HG02981 (cell line): ENCODE data around the gene RAE1.

Experiments used
- ATAC-seq: cut with Tn5 transposase; IDR thresholded peaks from one replicate; pipeline ENCODE4 v1.9.1; 2021; ENCODE audit warnings: mild to moderate bottlenecking, moderate library complexity; ENCODE audit not compliant: unreplicated experiment

RAE1 gene

DNA sequence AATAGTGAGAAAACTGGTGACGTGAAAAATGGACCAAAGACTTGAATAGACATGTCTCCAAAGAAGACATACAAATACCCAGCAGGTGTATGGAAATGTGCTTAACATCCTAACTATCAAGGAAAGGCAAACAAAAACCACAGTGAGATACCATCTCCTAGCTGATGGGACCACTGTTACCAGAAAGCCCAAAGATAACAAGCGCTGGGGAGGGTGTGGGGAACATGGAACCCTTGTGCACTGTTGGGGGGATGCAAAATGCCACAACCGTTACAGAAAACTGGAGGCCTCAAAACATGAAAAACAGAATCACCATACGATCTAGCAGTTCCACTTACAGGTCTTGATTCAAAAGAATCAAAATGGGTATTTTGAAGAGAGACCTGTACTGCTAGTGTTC is 20.3 kb downstream of the RAE1 start:
- ATAC-seq: no peak

DNA sequence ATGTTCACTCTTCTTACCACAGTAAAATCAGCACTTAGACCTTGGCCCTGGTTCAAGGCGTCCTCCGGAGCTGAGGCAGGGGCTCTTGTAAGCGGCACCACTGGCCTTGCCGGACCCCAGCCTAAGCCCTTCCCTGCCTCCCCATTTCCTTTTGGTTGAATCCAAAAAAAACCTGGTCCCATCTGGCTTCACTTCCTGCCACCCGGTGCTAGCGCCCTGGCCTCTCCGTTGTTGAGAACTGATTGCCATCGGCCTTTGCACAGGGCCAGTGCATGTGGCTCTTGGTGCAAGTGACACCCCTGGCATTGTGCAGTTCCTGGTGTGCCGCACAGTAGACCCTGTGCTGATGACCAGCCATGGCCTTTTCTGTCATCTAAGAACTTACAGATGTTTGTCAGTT is 21.1 kb downstream of the RAE1 start:
- no peak for ATAC-seq

DNA sequence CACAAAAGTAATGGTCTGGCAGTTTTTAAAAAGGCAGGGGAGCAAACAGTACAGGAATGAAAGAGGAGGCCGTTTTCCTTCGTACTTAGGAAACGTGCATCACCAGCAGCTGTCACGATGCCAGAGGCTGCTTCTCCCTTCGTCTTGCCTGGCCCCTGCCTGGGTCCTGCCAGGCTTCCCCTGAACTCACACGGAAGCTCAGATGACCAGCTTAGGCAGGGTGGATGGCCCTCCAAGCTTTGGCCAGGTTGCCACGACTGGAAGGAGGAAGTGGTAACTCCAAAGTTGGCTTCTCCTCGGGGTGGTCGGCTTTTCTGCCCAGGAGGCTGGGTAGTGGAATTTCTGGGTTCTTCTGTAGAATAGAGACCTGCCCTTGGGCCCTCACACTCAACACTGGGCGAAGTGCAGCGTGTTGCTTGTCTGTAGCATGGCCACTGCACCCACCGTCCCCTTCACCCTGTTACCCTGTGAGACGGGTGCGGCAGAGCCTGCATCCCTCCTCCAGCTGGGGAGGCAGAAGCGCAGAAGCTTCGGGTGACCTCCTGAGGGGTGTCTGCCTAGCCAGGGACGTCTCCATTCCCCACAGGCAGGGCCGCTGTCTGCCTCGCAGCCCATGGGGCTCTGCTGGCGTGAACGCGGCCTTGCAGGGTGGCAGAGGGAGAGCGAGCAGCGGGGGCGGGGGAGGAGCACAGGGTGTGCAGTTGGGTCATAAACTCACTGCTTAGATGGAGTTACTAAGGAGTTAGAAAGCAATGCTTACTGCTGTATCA is 21.7 kb downstream of the RAE1 start:
- ATAC-seq: no peak

DNA sequence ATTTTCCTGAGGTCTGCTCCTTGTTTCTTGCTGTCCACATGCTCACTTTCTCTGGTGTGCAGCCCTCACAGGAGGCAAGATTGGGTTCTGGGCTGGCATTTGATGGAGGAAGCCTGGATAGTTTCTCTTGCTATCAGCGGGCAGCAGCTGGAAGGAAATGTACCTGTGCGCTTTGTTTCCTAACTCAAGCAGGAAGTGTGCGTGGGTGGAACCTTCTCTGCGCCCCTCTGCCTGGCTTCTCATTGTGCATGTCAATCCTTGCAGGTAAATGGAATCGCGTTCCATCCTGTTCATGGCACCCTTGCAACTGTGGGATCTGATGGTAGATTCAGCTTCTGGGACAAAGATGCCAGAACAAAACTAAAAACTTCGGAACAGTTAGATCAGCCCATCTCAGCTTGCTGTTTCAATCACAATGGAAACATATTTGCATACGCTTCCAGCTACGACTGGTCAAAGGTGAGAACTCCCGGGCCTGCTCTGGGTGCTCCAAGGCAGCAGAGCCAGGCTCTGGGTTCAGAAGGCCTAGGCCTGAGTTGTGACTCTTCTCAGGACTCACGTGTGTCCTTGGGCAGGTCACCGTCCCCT is 23.4 kb downstream of the RAE1 start:
- no peak for ATAC-seq

DNA sequence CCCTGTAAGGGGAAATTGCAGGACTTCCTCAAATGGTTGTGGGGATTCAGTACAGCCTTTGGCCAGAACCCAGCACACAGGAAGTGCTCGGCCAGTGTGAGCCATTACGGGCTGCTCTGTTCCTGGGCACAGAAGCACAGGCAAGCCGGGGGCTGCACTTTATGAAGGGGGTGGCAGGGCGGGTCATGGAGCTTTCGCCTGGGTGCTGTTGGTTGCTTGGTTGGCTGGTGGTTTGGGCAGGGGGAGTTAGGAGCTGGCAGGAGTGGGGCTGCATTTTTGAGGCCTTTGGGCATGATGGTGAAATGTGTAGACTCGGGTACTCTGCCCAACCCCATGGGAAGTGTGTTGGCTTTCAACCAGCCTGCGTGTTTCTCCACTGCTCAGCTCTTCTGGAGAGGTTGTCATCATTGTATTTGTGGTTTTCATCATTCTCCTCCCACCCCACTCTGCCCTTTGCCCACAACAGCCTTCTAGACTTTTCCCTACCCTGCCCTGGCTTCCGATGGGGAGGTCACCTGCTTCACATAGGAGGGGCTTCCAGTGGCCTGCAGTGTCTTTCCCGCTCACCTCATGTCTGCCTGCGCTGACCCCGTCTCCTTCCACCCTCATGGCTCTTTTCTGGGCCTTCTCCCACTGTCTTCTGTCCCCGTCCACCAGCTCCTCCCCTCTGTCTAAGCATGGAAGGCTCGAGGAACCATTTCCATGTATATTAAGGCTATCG is 24.0 kb downstream of the RAE1 start:
- no peak for ATAC-seq

DNA sequence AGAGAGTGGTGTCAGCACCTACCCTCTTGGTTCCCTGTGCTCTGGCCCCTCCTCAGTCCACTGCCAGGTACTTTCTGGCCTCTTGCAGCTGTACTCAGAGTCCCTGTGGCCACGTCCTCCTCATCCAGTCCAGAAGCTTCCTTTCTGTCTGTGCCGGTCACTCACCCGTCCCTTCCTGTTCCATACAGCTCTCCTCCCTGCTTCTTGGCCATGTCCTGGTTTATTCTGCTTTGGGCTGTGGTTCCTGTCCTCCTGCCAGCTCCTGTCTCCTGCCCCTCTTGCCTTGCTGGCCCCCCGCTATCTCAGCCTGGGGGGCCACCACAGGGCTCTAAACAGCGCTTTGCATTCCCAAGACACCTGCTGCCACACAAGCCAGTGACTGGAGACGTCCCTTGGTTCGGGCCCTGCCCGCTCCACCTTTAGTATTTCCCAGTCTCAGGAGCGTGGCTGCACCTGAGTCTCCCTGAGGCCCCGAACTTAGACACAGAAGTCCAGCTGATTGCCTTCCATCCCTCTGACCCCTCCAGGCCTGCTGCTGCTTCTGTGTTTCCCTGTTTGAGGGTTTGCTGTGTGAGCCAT is 24.7 kb downstream of the RAE1 start:
- no peak for ATAC-seq

DNA sequence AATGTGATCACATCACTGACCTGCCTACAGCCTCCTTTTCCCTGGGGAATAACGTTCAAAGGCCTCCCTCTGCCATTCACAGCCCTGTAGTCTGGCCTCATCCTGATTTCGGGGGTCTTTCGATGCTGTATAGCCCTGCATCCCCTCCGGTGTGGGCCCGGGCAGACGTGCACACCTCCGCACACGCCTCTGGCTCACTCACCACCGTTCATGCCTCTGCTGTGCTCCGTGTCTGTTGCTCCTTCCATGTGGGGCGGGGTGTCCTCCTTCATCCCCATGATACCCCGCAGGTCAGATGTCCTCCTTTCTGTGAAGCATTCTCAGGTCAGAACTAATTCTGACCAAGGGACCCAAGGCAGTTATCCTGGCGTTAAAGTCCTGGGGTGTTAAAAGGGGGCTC is 26.3 kb downstream of the RAE1 start:
- no peak for ATAC-seq

DNA sequence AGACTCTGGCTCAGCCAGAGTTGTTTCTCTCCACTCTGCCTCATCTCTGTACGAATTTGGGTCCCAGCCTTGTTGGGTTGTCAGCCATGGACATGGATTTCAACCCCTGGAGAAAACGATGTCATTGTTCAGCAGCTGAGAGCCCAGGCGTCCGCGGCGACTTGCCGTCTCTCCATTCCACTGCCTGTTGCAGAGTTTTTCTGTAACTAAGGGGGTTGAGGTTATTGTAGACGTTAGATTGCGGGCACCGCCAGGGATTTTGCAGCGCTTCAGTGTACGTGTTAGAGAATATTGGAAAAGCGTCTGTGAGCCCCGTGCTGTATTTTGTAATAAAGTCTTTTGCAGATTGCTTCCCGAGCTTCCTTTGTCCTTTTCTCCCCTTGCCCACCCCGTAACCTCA is 27.1 kb downstream of the RAE1 start:
- ATAC-seq: no peak

DNA sequence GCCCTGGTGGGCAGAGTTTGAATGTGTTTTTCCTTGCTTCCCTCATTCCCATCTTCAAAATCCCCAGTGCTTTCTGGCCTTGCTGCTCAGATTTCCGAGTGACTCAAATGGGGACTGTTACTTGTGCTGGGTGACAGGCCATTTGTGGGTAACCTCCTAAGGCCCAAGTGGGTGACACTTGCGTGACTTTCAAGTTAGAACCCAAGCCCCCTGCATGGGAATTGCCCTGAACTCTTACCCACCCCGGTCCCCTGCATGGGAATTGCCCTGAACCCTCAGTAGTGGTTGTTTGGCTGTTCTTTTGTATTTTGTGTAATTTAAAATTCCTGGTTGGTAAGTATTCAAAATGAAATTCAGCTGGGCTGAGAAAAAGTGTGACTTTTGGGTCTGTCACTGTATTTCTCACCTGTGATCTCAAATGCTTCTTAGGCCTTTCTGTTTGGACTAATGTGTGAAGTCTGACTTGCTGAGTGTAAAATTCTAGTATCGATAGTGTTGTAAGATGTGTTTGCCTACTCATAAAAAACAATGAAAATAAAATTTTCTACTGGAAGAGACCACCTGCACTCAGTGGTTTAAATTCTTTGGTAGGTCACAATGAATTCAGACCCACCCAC is 27.7 kb downstream of the RAE1 start:
- no peak for ATAC-seq

DNA sequence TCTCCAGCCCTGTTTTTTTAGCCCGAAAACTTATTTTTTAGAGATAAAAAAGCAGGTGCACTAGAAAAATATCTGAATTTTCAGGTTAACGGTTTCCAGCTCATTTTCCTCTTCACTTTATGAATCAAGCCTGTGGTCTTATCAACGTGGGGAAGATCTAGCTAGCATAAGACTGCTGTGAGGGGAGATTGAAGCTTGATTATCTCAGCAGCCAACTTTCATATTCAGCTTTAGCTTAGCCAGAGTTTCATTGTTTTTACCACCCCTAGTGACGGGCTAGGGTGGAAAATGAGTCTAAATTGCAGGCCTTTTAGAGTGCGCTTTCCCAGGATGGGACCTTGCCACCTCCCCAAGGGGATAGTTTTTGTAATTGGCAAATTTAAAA is 28.2 kb downstream of the RAE1 start:
- no peak for ATAC-seq

DNA sequence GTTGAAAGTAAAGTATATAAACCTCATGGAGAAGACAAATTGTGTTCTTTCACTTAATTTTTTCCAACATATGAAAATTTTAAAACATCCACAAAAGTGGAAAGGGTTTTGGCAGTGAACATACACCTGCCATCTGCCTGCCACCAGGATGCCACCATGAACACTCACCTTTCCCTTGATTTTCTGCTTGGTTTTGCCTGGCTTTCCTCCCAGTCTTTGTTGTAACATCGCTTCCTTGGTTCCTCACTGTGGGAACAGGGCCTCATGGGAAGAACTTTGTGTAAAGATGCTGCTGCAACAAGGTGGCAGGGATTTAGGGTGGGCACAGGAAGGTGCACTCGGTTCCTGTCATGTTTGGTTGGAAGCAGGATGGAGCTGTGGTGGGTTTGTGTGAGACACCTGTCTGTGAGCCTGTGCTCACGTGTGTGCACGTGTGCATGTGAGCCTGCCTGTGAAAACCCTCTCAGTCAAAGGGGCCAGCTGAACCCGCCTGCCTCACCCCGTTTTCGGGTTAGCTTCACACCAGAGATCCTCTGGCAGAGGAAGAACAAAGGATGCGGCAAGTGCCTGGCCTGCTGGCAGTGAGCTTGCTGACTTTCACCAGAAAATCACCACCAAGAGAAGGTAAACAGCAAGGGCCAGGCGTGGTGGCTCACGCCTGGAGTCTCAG is 29.2 kb downstream of the RAE1 start:
- no peak for ATAC-seq

DNA sequence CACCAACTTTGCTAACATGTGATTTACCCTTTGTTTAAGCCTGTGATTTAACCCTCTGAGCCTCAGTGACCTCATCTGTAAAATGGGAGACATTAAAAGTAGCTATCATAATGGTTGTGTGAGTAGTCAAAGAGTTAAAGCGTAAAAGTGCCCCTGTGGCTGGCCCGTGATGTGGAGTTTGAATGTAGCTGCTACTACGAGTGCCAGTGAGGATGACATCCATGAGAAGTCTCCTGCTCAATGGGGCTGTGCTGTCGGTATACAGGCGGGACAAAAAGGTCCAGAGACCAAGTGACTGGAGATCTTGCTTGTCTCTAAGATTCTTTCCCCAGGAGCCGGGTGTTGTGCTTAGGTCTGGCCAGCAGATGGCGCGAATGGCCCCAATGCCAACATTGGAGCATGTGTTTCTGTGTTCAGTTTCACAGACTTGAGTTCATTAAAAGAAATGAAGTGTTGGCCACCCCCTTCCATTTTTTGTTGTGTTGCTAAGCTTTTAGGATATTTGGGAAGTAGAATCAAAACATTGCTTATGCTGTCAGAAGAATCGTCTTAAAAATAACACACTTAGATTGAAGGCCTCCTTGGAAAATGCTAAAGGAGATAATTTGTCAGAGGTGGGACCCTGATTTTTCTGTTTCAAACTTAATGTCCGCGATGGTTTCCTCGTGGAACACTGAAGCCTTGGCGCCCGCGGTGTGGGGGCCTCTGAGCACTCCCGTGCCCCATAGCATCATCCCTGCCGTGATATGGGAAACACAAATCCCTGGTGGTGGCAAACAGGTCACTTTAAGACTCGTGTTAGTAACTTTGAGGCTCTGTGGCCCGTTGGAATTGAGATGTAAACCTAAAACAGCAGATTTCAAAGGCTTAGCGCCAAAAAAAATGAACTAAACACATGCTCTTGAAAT is 30.8 kb downstream of the RAE1 start:
- ATAC-seq: no peak

DNA sequence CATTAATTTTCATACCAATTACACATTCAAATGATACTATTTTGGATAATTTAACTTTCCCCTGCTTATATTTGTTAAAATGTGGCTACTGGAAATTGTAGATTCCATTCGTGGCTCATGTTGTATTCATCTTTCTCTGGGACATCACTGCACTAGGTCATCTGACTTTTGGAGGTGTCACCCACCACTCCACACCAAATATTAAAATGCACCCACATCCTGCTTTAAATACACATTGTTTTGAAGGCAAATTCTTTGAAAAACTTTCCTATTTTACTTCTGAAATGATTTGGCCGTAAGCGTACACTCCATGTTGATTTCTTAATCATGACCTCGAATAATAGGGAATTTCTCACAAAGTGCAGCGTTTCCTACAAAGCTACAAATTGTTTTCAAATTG is 31.5 kb downstream of the RAE1 start:
- ATAC-seq: no peak

DNA sequence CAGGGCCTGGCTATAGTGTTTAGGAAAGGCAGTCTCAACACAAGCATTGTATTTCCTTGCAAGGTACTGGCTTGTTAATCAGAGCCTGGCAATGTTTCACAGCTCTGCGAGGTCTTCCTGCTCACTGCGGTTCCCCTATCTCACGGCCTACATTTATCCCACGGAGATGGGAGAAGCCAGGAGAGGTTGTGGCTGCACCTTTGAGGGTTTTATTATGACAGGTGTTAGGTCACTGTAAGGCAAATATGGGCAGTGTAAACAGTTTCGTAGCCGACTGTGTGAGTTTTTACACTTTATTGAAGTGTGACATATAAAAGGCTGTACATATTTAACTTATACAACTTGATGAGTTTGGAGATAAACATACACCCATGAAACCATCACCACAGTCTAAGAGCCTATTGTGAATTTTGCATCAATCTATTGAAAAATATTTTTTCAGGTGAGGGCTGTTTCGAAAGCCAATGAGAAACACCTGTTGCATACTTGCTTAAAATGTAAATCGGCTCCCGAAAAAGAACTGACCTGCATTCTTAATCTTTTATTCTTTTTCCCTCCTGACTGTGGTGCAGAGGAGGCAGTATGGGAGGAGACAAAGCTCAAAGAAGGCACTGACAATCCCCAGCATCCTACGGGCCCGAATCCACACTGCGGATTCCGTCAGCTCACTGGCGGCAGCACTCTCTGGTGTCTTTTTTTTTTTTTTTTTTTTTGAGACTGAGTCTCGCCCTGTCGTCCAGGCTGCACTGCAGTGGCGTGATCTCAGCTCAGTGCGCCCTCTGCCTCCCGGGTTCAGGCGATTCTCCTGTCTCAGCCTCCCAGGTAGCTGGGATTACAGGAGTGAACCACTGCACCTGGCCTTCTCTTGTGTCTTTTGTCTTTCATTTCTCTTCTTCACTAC is 32.6 kb downstream of the RAE1 start:
- no peak for ATAC-seq

DNA sequence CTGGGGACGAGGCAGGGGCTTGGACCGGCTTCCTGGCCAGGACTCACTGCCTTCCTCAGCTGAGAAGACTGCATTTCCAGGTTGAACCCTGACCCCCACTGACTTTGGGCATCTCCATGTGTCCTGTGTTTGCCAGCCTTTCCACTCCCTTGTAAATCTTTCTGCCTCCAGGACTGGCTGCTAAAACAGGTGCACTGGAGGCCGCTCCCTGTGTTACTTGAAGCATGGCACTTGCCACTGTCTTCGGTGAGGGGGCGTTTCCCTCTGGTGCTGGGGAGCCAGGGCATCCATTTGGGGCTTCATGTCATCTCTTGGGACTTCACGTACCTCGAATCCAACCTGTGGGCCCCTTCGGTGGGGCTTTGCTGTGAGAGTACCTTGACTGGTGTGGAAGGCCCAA is 33.4 kb downstream of the RAE1 start:
- no peak for ATAC-seq

DNA sequence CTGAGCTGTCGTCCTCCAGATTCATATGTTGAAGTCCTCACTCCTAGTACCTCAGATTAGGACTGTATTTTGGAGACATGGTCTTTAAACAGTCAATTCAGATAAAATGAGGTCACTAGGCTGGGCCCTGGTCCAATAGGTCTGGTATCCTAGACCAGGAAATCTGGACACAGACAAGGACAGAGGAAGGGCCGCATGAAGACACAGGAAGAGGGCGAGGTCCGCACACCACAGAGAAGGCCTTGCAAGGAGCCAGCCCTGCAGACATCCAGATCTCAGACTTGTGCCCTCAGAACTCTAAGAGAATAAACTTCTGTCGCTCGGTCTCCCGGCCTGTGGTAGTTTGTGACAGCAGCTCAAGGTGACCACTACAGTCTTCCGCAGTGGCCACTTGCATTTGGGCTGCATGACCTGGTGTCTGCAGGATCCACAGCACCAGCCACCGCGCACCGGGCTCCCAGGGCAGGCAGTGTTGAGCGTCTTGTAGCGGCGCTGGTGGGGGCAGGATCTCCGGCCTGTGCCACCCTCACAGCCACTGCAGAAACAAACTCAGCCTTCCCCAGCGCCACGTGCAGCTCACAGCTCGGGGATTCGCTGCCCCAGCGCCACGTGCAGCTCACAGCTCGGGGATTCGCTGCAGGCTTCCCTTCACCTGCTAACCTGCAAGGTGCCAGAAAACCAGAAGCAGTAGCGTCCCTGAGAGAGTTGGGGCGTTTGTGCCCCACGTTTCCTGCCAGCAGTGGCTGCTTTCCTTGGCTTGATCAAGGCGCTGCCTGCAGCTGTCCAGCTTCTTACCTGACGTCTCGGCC is 34.1 kb downstream of the RAE1 start:
- no peak for ATAC-seq

DNA sequence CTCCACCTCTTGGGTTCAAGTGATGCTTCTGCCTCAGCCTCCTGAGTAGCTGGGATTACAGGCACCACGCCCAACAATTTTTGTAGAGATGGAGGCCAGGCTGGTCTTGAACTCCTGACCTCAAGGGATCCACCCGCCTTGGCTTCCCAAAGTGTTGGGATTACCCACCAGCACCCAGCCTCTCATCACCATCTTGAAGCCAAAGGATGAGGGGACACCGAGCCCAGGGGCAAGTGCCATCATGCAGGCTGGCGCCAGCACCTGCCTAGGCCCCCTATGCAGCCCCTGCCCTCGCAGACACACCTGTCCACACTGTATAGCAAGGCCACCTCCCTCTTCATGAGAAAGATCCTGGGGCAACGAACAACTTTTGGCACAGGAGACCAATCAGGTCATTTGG is 34.9 kb downstream of the RAE1 start:
- no peak for ATAC-seq

DNA sequence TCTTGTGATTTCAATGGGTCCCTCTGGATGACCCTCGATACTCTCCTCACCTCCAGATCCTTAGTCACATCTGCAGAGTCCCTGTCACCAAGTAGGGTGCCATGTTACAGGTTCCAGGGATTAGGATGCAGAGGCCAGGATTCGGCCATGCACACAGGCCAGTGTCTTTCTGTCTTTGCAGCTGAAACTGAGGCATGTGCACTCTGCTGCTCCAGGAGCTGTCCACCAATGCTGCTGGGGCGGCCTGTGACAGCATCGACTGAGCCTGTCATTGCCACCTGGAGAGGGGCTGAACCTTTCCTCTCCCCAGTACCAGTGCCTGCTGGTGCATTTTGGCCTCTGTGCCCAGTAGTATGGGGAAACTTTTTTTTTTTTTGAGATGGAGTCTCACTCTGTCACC is 35.7 kb downstream of the RAE1 start:
- ATAC-seq: no peak
